SK-N-SH treated with all-trans-retinoic acid at 6 μM for 48 hours (cell line): Measurements from ENCODE around the gene MAP2K4.

Experiments used
- BACH2 ChIP-seq: fragments of 250-450 bp; sonication (Bioruptor Pico); IDR thresholded peaks from 2 replicates; pipeline ENCODE4 v1.9.0; 2021; ENCODE audit warnings: mild to moderate bottlenecking, borderline replicate concordance
- CSDC2 ChIP-seq: fragments of 250-450 bp; sonication (Bioruptor Pico); IDR thresholded peaks from 2 replicates; pipeline ENCODE4 v1.5.0; 2020; ENCODE audit warnings: mild to moderate bottlenecking, moderate library complexity
- OSR1 ChIP-seq: fragments of 250-450 bp; sonication (Bioruptor Pico); IDR thresholded peaks from 2 replicates; pipeline ENCODE4 v1.8.0; 2022; ENCODE audit warnings: moderate library complexity, mild to moderate bottlenecking, inconsistent platforms
- ZFP3 ChIP-seq: fragments of 250-450 bp; sonication (Bioruptor Pico); IDR thresholded peaks from 2 replicates; pipeline ENCODE4 v1.5.0; 2020; ENCODE audit warnings: mild to moderate bottlenecking, moderate library complexity
- TF ChIP-seq, protein P1 (sequence below): fragments of 250-450 bp; sonication (Bioruptor Pico); IDR thresholded peaks from 2 replicates; pipeline ENCODE4 v1.8.0; 2020; ENCODE audit warnings: mild to moderate bottlenecking, moderate library complexity, borderline replicate concordance
- TF ChIP-seq, protein P2 (sequence below): fragments of 250-450 bp; sonication (Bioruptor Pico); IDR thresholded peaks from 2 replicates; pipeline ENCODE4 v1.5.0; 2020; ENCODE audit warnings: mild to moderate bottlenecking, moderate library complexity

DNA sequence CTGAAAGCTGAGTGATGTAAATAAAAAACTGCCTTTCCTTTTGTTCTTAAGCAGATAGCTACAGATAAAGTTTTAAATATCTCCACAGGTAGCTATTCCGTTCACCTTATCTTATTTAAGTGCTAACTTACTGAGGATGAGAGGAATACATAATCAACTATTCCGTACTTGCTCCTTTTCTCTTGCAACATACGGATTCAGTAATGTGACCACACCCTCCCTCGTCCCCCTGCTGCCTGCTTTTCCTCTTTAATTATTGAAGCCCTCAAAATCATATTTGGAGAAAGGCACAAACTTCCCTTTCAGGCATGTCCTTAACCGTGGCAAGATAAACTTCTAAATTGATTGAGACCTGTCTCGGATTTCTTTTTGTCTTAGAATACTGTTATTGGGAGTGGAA lies 101.4 kb downstream of the MAP2K4 start:
- TF ChIP-seq, protein P1, sequence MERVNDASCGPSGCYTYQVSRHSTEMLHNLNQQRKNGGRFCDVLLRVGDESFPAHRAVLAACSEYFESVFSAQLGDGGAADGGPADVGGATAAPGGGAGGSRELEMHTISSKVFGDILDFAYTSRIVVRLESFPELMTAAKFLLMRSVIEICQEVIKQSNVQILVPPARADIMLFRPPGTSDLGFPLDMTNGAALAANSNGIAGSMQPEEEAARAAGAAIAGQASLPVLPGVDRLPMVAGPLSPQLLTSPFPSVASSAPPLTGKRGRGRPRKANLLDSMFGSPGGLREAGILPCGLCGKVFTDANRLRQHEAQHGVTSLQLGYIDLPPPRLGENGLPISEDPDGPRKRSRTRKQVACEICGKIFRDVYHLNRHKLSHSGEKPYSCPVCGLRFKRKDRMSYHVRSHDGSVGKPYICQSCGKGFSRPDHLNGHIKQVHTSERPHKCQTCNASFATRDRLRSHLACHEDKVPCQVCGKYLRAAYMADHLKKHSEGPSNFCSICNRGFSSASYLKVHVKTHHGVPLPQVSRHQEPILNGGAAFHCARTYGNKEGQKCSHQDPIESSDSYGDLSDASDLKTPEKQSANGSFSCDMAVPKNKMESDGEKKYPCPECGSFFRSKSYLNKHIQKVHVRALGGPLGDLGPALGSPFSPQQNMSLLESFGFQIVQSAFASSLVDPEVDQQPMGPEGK (CRISPR knock-in tag) = no peak
- TF ChIP-seq, protein P2, sequence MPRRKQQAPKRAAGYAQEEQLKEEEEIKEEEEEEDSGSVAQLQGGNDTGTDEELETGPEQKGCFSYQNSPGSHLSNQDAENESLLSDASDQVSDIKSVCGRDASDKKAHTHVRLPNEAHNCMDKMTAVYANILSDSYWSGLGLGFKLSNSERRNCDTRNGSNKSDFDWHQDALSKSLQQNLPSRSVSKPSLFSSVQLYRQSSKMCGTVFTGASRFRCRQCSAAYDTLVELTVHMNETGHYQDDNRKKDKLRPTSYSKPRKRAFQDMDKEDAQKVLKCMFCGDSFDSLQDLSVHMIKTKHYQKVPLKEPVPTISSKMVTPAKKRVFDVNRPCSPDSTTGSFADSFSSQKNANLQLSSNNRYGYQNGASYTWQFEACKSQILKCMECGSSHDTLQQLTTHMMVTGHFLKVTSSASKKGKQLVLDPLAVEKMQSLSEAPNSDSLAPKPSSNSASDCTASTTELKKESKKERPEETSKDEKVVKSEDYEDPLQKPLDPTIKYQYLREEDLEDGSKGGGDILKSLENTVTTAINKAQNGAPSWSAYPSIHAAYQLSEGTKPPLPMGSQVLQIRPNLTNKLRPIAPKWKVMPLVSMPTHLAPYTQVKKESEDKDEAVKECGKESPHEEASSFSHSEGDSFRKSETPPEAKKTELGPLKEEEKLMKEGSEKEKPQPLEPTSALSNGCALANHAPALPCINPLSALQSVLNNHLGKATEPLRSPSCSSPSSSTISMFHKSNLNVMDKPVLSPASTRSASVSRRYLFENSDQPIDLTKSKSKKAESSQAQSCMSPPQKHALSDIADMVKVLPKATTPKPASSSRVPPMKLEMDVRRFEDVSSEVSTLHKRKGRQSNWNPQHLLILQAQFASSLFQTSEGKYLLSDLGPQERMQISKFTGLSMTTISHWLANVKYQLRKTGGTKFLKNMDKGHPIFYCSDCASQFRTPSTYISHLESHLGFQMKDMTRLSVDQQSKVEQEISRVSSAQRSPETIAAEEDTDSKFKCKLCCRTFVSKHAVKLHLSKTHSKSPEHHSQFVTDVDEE (CRISPR knock-in tag) = no peak
- no peak for TF ChIP-seq CSDC2
- TF ChIP-seq ZFP3 (CRISPR knock-in tag) = no peak
- TF ChIP-seq BACH2 (CRISPR knock-in tag) = no peak
- no peak for TF ChIP-seq OSR1 (CRISPR knock-in tag)
